ES-I3 (cell line): ENCODE measurements around the gene SGCA.

Source experiments
- H3K36me3 ChIP-seq: 2 replicates; pipeline ENCODE4 v1.6.1; 2013; ENCODE audit warnings: mild to moderate bottlenecking, low read length, control low read depth, moderate library complexity; ENCODE audit not compliant: insufficient read depth
- H3K4me1 ChIP-seq: 2 replicates; pipeline ENCODE4 v1.6.1; 2013; ENCODE audit warnings: mild to moderate bottlenecking, control low read depth, low read length; ENCODE audit not compliant: insufficient read depth
- H3K9ac ChIP-seq: 2 replicates; pipeline ENCODE4 v1.6.1; 2013; ENCODE audit warnings: low read depth, mild to moderate bottlenecking, low read length, moderate library complexity
- H3K9me3 ChIP-seq: 2 replicates; pipeline ENCODE4 v1.6.1; 2013; ENCODE audit warnings: mild to moderate bottlenecking, low read length, moderate library complexity; ENCODE audit not compliant: control insufficient read depth, insufficient read depth

The SGCA gene

DNA sequence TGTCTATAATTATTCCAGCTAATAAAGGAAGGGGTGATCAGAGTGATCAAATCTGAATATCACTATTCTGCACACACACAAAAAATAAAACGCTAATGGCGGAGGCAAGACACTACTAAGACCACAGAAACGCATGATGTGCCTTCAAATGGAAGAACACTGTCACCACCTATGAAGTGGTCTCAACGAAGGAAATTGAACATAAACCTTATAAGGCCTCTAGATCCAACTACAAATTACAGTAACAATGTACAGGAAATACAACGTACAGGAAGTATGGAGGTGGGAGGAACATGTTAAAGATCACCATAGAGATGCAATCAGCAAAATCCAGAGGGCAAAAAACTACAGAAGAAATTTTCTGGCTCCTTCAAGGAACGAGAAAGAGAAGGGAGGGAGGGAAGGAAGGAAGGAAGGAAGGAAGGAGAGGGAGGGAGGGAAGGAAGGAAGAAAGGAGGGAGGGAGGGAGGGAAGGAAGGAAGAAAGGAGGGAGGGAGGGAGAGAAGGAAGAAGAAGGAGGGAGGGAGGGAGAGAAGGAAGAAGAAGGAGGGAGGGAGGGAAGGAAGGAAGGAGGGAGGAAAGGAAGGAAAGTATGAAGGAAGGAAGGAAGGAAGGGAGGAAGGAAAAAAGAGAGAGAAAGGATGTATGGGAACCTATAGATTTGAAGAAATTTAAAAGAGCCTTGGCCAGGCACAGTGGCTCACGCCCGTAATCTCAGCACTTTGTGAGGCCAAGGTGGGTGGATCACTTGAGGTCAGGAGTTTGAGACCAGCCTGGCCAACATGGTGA lies 3.1 kb upstream of the SGCA start:
- Histone ChIP-seq H3K9ac (no peak overlapping the region), H3K4me1 (peaks cover 6% of the 10 kb centered on the region; the same call in 1 of the 2 replicates)

DNA sequence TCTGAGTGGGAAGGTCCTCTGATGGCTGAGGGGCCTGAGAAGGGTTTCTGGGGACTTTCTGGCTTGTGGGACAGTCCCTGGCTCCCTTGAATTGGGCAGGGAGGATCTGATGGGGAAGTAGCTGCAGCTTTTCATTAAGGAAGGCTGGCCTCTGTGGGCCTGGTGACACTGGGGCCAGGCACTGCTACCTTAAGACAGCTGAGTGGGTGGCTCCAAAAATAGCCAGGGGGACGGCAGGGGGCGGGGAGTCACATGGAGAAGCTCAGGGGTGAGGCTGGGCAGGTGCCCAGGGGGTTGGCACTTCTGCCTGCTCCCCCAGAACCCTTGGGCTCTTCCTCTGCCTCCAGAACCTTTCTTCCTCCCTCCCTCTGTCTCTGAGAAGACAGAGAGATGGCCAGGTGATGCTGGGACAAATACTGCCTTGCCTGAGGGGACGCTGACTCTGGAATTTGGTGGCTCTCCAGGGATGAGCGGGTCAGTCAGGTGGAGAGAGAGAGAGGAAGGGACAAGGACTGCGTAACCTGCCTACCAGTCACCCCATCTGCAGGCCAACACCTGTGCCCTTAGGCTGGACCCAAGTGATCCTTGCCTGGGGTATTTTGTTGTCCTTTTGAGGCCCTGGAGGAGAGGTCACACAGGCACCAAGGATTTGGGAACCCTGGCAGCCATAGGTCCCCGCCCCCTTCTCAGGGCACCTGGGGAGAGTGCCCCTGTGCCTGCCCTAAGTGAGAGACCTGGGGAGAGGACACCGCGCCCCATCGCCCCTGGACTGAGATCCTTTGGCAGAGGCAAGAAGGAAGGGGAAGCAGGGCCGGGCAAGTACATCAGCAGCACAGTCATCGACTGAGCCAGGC lies 1.7 kb upstream of the SGCA start:
- H3K4me1 ChIP-seq, result peaks cover 6% of the 10 kb centered on the region; the same call in 1 of the 2 replicates
- no peak overlapping the region for H3K9ac ChIP-seq
- H3K36me3 ChIP-seq, result no peaks in the 10 kb centered on the region
- no peaks in the 10 kb centered on the region for H3K9me3 ChIP-seq

More for the DNA sequence above, 3.1 kb upstream of the SGCA start:
- Histone ChIP-seq H3K36me3 (no peaks in the 10 kb centered on the region), H3K9me3 (no peaks in the 10 kb centered on the region)

DNA sequence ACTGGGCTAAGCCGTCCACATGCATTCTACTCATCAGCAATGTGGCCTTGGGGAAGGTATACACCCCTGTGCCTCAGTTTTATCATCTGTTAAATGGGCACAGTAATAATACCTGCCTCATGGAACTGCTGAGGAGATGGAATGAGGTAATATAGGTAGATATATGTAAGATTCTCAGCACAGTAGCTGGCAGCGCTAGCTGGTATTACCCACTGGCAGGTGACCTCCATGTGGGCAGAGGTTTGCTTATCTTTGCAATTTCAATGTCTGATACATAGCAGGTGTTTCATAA lies 1.2 kb upstream of the SGCA start:
- H3K9me3 ChIP-seq, result no peaks in the 10 kb centered on the region
- peaks cover 6% of the 10 kb centered on the region; the same call in 1 of the 2 replicates for H3K4me1 ChIP-seq
- no peaks in the 10 kb centered on the region for H3K36me3 ChIP-seq
- H3K9ac ChIP-seq, result no peak overlapping the region

DNA sequence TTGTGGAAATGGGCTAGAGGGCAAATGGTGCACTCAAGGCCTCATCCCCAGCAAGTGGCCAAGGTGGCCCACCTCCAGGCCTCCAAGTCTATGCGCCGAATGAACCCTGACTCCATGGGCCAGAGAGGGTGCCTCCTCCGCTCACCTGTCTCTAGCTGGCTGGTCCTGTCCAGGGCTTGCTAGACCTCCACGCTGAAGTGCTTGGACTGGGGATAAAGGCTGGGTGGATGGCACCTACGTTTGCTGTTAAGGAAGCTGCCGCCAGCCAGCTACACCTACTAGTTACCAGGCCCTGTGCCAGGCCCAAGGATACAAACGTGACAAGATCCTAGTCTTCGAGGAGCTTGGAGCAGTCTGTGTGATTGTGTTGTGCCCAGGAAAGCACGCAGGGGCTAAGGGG lies 739 bp upstream of the SGCA start:
- Histone ChIP-seq H3K9me3 (no peaks in the 10 kb centered on the region), H3K4me1 (peaks cover 6% of the 10 kb centered on the region; the same call in 1 of the 2 replicates), H3K9ac (no peak overlapping the region), H3K36me3 (no peaks in the 10 kb centered on the region)

DNA sequence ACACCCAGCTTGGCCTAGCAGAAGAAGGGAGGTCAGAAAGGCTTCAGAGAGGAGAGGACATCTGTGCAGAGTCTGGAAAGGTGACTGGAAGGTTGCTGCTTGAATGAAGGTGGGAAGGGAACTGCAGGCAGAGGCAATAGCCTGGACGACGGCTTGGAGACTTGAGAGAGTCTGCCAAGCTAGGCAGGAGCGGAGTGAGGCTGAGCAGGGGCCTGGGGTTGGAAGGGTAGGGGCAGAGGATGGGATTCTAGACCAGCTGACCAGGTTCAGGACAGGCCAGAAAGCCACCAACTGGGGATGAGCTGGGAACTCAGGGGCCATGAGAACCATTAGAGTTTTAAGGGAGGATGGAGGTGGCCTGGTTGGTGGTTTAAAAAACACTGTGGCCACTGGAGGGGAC lies 339 bp upstream of the SGCA start:
- H3K9ac ChIP-seq, result no peak overlapping the region
- H3K36me3 ChIP-seq, result no peaks in the 10 kb centered on the region
- peaks cover 6% of the 10 kb centered on the region; the same call in 1 of the 2 replicates for H3K4me1 ChIP-seq
- no peaks in the 10 kb centered on the region for H3K9me3 ChIP-seq

DNA sequence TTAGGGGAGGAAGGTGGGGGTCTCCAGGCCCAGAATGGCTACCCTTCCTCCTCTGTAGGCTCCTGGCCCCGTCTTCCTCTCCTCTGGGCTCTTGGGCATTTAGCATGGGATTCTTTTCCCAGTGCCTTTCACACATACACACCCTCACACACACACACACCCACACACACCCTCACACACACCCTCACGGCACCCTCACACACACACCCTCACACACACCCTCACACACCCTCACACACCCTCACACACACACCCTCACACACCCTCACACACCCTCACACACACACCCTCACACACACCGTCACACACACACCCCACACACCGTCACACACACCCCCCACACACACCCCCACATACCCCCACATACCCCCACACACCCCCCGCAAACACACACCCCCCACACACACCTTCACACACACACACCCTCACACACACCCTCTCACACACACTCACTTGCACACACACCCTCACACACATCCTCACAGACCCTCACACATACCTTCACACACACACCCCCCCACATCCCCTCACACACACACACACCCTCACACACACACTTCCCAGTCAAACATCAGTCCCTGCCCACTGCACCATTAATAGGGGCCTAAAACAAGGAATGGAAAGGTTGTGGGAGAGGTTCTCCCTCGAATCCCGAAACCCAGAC lies 845 bp downstream of the SGCA start:
- no peaks in the 10 kb centered on the region for H3K36me3 ChIP-seq
- no peak overlapping the region for H3K9ac ChIP-seq
- peaks cover 6% of the 10 kb centered on the region; the same call in 1 of the 2 replicates for H3K4me1 ChIP-seq
- no peaks in the 10 kb centered on the region for H3K9me3 ChIP-seq

DNA sequence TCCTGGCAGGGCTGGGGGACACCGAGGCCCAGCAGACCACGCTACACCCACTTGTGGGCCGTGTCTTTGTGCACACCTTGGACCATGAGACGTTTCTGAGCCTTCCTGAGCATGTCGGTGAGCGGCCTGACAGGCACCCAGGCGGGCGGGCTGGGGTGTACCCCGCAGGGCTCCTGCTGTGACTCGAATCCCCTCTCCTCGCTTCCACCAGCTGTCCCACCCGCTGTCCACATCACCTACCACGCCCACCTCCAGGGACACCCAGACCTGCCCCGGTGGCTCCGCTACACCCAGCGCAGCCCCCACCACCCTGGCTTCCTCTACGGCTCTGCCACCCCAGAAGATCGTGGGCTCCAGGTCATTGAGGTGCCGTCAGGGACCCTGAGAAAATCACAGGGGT lies 1.6 kb downstream of the SGCA start:
- Histone ChIP-seq H3K4me1 (no peaks in the 10 kb centered on the region; the same call in 1 of the 2 replicates), H3K9me3 (no peaks in the 10 kb centered on the region), H3K36me3 (no peaks in the 10 kb centered on the region), H3K9ac (no peak overlapping the region)

DNA sequence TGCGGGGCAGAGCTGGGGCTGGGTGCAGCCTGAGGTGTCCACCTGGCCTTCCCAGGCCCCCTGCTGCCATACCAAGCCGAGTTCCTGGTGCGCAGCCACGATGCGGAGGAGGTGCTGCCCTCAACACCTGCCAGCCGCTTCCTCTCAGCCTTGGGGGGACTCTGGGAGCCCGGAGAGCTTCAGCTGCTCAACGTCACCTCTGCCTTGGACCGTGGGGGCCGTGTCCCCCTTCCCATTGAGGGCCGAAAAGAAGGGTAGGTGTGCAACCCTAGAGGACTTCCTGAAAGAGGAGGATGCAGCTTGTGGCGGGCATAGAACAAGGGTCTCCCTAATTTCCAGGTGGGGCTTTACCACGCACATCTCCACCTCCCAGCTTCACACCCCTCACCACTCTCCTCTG lies 2.5 kb downstream of the SGCA start:
- Histone ChIP-seq H3K9ac (no peak overlapping the region), H3K4me1 (peaks cover 5% of the 10 kb centered on the region; the same call in 1 of the 2 replicates), H3K9me3 (no peaks in the 10 kb centered on the region), H3K36me3 (no peaks in the 10 kb centered on the region)

DNA sequence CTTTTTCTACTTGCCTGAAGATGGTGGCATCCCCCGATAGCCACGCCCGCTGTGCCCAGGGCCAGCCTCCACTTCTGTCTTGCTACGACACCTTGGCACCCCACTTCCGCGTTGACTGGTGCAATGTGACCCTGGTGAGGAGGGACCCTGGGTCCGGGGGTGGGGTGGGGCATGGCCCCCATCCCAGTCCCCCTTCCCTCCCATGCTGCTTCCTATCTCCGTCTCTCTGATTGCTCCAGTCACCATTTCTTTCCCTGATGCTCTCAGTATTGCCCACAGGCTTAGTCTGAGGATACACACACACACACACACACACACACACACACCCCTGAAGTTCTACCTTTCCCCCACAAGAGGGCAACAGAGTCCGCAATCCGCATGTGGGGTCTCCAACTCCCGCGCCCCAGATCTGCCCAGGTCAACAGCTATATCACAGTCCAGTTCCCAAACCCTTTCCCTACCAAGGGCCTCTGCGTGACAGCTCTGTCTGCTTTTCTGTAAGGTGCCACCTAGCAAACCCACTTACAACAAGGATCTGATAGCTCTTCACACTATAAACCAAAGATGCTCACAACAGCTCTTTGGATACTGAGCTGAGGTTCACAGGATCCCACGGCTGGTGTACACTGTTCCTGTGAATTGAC lies 3.4 kb downstream of the SGCA start:
- Histone ChIP-seq H3K9ac (no peak overlapping the region), H3K9me3 (no peaks in the 10 kb centered on the region), H3K4me1 (peaks cover 10% of the 10 kb centered on the region; the same call in 1 of the 2 replicates), H3K36me3 (no peaks in the 10 kb centered on the region)

DNA sequence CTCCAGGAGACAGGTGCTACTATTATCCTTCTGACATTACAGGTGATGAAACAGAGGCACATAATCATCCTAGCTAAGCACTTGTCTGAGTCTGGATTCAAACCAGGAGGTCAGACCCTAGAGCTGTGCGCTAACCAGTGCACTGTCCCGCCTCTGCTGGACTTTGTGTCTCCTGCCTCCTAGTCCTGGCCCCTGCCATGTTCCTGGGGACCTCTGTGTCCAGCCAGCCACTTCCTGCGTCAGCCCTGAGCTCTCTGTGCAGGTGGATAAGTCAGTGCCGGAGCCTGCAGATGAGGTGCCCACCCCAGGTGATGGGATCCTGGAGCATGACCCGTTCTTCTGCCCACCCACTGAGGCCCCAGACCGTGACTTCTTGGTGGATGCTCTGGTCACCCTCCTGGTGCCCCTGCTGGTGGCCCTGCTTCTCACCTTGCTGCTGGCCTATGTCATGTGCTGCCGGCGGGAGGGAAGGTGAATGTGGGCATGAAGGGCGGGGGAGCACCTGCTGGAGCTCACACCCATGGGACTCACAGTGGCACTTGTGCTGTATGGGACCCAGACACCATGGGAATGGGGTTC lies 4.2 kb downstream of the SGCA start:
- Histone ChIP-seq H3K9ac (no peak overlapping the region), H3K36me3 (no peaks in the 10 kb centered on the region), H3K9me3 (no peaks in the 10 kb centered on the region), H3K4me1 (peaks cover 10% of the 10 kb centered on the region; the same call in 1 of the 2 replicates)

DNA sequence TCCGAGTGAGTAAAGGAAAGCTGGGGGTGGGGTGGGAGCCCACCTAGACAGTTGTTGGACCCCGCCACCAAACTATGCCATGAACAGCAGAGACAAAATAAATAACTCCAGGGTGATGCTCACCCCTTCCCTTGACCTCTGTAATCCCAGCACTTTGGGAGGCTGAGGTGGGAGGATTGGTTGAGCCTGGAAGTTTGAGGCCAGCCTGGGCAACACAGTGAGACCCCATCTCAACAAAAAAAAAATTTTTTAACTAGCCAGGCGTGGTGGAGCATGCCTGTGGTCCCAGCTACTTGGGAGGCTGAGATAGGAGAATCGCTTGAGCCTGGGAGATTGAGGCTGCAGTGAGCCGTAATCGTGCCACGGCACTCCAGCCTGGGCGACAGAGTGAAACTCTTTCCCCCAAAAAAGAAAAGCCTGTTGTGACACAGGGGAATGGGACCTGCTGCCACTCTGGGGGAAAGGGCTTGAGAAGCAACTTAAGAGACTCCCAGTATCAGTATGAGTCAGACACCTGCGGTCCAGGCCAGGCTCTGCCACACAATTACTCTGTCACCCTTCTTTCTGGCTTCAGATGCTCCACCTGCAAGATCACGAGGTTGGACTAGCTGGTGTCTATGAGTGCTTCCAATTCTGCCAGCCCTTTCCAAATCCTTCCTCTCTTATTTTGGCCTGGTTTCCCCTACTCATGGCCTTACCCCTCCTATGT lies 5.0 kb downstream of the SGCA start:
- peaks cover 10% of the 10 kb centered on the region; the same call in 1 of the 2 replicates for H3K4me1 ChIP-seq
- no peak overlapping the region for H3K9ac ChIP-seq
- no peaks in the 10 kb centered on the region for H3K9me3 ChIP-seq
- H3K36me3 ChIP-seq, result no peaks in the 10 kb centered on the region

DNA sequence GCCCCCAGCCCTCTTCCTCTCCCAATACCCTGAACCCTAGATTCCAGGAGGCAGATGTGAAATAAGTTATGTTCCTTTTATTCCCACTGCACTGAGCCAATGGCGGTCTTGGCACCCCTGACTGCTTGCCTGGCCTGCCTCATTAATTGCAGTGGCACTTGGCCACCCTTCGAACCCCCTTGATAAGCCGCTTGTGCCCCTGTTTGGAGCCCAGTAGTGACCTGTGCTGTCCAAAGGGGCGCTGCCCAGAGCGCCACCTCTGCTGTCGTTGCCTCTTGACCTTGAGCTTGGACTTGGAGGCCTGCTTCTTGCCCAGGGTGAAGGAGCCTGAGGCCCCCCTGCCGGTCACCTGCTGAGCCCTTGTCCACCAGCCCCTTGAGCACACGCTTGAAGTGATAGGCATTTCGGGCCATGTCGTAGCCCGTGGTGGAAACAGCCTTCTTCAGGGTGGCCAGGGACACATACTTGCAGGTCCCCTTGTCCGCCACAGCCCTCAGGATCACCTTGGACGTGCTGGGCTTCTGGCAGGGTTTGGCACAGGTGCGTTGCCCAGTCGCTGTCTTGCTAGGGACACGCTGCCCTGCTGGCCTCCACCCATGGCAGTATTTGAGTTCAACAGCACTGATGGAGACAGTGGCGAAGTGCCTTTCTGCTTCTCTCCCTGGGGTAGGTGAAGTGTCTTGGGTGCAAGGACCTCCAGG lies 5.7 kb downstream of the SGCA start:
- H3K9ac ChIP-seq, result no peak overlapping the region
- no peaks in the 10 kb centered on the region for H3K9me3 ChIP-seq
- peaks cover 10% of the 10 kb centered on the region; the same call in 1 of the 2 replicates for H3K4me1 ChIP-seq
- H3K36me3 ChIP-seq, result no peaks in the 10 kb centered on the region

DNA sequence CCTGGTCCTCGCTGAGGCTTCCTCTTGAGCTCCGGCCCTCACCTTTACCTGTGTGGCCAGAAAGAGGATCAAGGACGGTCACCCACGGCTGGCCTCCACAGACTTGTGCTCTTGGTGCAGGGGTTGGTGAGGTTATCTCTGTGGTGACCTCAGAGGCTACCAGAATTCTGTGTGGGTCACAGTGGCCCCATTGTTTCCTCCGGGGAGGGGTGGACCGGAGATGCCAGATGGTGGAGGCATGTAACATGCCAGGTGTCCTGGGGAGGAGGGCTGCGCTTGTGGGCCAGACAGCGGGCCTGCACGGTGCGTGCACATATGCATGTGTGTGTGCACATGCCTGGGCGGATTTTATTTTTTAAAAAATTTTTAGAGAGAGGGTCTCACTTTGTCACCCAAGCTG lies 6.3 kb downstream of the SGCA start:
- no peaks in the 10 kb centered on the region for H3K9me3 ChIP-seq
- H3K36me3 ChIP-seq, result no peaks in the 10 kb centered on the region
- no peak overlapping the region for H3K9ac ChIP-seq
- H3K4me1 ChIP-seq, result peaks cover 10% of the 10 kb centered on the region; the same call in 1 of the 2 replicates
